AG09319 (cell line): Measurements from ENCODE around the gene PDE4D.

Source experiments
- DNase-seq: peaks from one replicate; pipeline ENCODE4 v3.0.0-alpha.2; 2010; ENCODE audit warnings: low read depth; ENCODE audit errors: extremely low read depth
- TF ChIP-seq, protein P1 (sequence below): IDR thresholded peaks from 2 replicates; pipeline ENCODE4 v1.5.1; 2011; ENCODE audit warnings: low read depth, mild to moderate bottlenecking, inconsistent platforms, low read length, moderate library complexity

The PDE4D gene

DNA sequence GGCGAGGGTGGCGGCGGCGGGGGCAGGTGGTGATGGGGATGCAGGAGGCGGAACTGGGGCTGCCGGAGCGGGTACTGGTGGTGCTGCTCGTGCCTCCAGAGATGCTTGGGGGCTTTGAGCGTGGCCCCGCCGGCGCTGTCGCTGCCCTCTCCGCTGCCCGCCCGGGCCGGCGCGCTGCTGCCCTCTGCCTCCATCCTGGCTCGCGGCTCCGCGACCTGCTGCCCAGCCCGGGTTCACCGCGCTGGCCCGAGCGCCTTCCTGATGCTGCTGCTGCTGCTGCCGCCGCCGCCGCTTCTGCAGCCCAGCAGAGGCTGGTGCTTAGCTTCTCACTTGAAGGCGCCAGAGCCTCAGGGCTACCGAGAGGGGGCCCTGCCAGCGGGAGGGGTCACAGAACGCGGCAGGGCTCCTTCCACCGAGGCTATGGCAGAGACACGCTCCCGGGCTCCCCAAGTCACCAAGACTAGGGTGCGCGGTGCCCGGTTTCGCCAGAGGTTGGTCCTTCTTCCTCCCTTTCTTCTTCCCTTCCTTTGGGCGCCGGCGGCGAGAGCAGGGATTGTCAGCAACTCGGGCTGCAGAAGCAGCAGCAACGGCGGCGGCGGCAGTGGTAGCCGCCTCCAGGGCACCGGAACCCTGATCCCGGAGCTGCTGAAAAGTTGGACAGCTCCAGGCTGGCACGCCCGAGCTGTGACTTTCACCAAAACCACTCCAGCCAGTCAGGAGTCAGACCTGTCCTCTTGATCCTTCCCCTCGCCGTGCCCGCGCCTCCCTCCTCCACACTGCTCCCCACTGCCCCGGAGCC is at the start of gene PDE4D:
Gene PDE4D (minus strand): TSS at position 298 of the 799 bp plus-strand sequence.
- TF ChIP-seq, protein P1, sequence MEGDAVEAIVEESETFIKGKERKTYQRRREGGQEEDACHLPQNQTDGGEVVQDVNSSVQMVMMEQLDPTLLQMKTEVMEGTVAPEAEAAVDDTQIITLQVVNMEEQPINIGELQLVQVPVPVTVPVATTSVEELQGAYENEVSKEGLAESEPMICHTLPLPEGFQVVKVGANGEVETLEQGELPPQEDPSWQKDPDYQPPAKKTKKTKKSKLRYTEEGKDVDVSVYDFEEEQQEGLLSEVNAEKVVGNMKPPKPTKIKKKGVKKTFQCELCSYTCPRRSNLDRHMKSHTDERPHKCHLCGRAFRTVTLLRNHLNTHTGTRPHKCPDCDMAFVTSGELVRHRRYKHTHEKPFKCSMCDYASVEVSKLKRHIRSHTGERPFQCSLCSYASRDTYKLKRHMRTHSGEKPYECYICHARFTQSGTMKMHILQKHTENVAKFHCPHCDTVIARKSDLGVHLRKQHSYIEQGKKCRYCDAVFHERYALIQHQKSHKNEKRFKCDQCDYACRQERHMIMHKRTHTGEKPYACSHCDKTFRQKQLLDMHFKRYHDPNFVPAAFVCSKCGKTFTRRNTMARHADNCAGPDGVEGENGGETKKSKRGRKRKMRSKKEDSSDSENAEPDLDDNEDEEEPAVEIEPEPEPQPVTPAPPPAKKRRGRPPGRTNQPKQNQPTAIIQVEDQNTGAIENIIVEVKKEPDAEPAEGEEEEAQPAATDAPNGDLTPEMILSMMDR = no peak
- peak; percentile 1 for DNase-seq

DNA sequence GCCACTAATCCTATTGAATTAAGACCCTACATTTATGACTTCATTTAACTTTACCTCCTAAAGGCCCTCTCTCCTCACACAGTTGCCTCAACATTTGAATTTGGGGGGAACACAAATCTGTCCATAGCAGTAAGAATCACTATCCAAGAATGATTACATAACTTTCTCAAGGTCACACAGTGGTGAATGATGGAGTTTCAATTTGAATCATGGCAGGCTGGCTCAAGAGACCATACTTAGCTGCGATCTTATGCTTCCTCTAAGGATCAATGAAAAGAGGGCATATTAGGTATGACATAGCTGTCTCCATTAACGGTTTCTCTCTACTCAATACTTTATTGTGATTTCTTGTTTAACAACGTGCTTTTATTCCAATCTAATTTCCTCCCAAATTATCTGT is 44.1 kb upstream of the PDE4D start:
- no peak for DNase-seq
- TF ChIP-seq, protein P1 = no peak

DNA sequence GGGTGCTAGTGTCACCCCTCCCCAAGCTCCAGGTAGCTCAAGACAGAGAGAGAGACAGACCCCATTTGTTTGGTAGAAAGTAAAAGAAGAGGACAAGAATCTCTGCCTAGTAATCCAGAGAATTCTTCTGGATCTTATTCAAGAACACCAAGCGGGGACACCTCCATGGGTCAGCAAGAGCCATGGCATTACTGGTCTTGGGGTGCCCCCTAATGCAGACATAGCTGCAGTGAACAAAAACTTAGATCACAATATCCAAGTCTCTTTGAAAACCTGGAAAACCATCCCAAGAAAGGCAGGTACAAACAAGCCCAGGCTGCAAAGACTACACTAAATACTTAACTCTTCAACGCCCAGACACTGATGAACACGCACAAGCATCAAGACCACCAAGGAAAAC is 29.9 kb upstream of the PDE4D start:
- DNase-seq = peak; percentile 0
- TF ChIP-seq, protein P1 = peak; percentile 37

DNA sequence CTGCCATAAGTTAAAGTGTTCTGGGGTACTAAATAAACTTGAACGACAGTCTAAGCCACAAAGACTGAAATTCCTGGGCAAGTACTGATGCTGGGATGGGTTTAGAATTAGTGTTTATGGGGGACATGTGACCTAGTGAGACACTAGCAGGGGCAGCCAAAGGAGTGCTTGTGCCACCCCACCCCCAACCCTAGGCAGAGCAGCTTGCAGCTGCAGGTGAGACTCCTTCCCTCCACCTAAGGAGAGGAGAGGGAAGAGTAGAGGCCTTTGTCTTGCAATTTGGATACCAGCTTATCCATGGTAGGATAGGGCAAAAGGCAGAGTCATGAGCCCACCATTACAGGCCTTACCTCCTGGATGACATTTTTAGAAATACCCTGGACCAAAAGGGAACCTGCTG is 28.7 kb upstream of the PDE4D start:
- DNase-seq = no peak

DNA sequence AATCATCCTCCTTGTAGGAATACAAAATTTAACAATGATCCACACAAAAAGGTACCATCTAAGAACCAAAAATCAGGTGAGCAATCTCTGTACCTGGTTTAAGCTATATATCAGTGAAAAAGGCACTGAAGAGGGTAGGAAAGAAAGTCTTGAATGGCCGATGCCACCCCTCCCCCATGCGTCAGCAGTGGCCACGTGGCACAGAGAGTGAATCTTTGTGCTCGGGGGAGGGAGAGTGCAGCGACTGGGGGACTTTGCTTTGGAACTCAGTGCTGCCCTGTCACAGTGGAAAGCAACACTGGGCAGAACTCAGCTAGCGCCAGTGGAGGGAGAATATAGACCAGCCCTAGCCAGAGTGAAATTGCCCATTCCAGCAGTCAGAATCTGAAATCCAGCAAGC is 28.3 kb upstream of the PDE4D start:
- DNase-seq = no peak
- TF ChIP-seq, protein P1 = no peak

More for the DNA sequence above, 28.7 kb upstream of the PDE4D start:
- TF ChIP-seq, protein P1 = no peak

DNA sequence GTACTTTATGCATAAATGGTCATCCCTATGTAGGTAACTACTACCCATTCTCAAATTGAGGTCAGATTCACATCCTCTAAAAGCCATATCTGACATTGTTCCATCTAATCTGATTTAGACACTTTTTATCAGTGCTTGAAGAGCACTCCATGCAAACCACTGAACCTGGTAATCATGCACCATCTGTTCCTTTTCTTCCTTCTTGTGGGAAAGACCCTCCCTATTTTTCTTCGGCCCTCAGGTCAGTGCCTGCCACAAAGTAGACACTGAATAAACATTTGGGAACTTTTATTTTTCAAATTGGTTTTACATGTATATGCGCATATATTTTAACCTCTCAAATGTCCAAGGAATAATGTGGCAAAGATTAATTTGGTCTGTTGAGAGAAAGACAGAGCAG is 26.0 kb upstream of the PDE4D start:
- TF ChIP-seq, protein P1 = no peak
- DNase-seq = no peak

DNA sequence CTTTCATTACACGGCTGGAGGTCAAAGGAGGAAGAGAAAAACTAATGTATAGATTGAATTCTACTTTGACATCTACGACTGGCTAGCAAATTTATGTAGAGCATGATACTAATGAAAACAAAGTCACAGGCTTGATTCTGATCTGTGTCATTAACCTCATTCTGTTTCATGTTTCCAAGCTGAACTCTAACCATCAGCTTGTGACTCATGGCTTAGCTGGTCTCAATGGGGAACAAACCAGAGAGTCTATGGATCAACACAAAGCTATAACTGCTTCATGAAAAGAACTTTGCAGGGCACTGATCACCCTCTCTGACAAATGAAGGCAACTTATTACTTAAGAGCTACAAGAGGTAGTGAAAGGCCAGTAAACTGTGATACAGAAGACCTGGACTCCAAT is 23.6 kb upstream of the PDE4D start:
- no peak for DNase-seq
- TF ChIP-seq, protein P1 = no peak
